Gastroesophageal sphincter (tissue), 4 donors: ENCODE results near the gene DYRK3. TPM values are rescaled to one million over a fixed set of nuclear protein-coding genes. Genes with fewer than 3 reads are reported as not detected.

Experiments used
- ATAC-seq: fragments of 150-250 bp; one replicate; pipeline ENCODE4 v1.9.1; 2016; ENCODE audit warnings: mild to moderate bottlenecking, moderate library complexity
- H3K27ac ChIP-seq, 4 donors: fragments of 200-600 bp; sonication (generic) in 3 of 4; 1 replicate in 3 of 4; 2 replicates in 1 of 4; pipeline ENCODE4 v1.5.1; 2016 to 2019
- H3K27me3 ChIP-seq: fragments of 200-600 bp; sonication (generic); one replicate; pipeline ENCODE4 v1.5.1; 2019
- H3K36me3 ChIP-seq, 2 donors: fragments of 200-600 bp; sonication (generic); one replicate each; pipeline ENCODE4 v1.5.1; 2019; ENCODE audit warnings: control low read depth in 1 of 2
- H3K4me1 ChIP-seq, 3 donors: fragments of 200-600 bp; sonication (generic); 1 replicate in 2 of 3; 2 replicates in 1 of 3; pipeline ENCODE4 v1.5.1; 2016 to 2019; ENCODE audit warnings: control low read depth in 2 of 3
- H3K4me3 ChIP-seq, 2 donors: fragments of 200-600 bp; sonication (generic); one replicate each; pipeline ENCODE4 v1.5.1; 2019; ENCODE audit warnings: mild to moderate bottlenecking in 1 of 2, moderate library complexity in 1 of 2
- H3K9me3 ChIP-seq, 3 donors: fragments of 200-600 bp; sonication (generic); one replicate each; pipeline ENCODE4 v1.5.1; 2017 to 2019; ENCODE audit warnings: control low read depth in 2 of 3
- CTCF ChIP-seq, 4 experiments: fragments of 200-600 bp in 2 of 4; fragments of 450-650 bp in 2 of 4; sonication (generic) in 1 of 4; IDR thresholded peaks; one replicate each; pipeline ENCODE4 v1.5.1; 2017 to 2019; ENCODE audit warnings: antibody characterized with exemption in 4 of 4, mild to moderate bottlenecking in 2 of 4, moderate library complexity in 2 of 4
- EP300 ChIP-seq: sonication (generic); formaldehyde crosslinking; IDR thresholded peaks from one replicate; pipeline ENCODE4 v1.6.1; 2017; ENCODE audit warnings: antibody characterized with exemption, mild to moderate bottlenecking
- POLR2A ChIP-seq, 2 donors: fragments of 450-650 bp; IDR thresholded peaks; one replicate each; pipeline ENCODE4 v1.6.1; 2017; ENCODE audit warnings: antibody characterized with exemption in 2 of 2, mild to moderate bottlenecking in 2 of 2, moderate library complexity in 1 of 2
- POLR2AphosphoS5 ChIP-seq: sonication (generic); formaldehyde crosslinking; IDR thresholded peaks from one replicate; pipeline ENCODE4 v1.6.1; 2017; ENCODE audit warnings: antibody characterized with exemption
- WGBS, 2 donors: methylation state at CpG; one replicate each; pipeline ENCODE4 v1.1.5; 2018; ENCODE audit warnings: low coverage in 1 of 2; 5-methylcytosine and 5-hydroxymethylcytosine counted together
- total RNA-seq, 4 donors: library from RNA; depleted of rRNA; stranded (reverse); fragments of >200 nt; gene quantifications; one replicate each; pipeline ENCODE4 v1.1.0, GENCODE V29; 2016

Gene DYRK3
- total RNA-seq, 4 donors from 2014 or later, result 5.0 to 14.9 (median 8.4) TPM

DNA sequence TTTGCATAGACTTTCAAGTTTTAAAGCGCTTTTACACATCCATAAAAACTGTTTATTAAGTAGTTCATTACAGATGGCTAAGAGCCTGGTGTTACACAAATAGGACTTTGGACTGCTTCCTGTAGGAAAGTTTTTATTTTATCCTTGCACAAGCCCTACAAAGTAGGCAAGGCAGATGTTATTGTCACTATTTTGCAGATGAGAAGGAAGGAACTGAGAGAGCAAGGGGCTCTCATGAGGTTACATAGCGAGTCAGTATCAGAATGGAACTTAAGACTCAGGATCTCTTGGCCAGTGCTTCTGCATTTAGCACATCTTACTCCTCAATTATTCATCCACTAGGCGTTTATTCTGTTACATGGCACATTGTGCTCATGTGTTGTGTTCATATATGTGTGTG lies 46.8 kb downstream of the DYRK3 start:
- Histone ChIP-seq H3K36me3 (no peaks in the 10 kb centered on the region), H3K27me3 (no peaks in the 10 kb centered on the region), H3K4me3 (no peak overlapping the region), H3K27ac (no peak overlapping the region), H3K9me3 (no peaks in the 10 kb centered on the region), H3K4me1 (peaks cover 0 to 18% (median 5%) of the 10 kb centered on the region in 3 donors)
- no peak for ATAC-seq
- 61 to 90% methylated on average over 3 of the region's 3 CpGs for WGBS, 2 donors
- TF ChIP-seq CTCF (IDR thresholded peaks at IDR 0.05) (no peak), EP300 (no peak), POLR2AphosphoS5 (no peak), POLR2A (IDR thresholded peaks at IDR 0.05) (no peak)

- Histone ChIP-seq H3K4me1 (peaks cover 2 to 30% (median 17%) of the 10 kb centered on the region in 3 donors), H3K27ac (no peak overlapping the region), H3K27me3 (no peaks in the 10 kb centered on the region), H3K36me3 (no peaks in the 10 kb centered on the region), H3K9me3 (no peaks in the 10 kb centered on the region), H3K4me3 (no peak overlapping the region)
- 100% methylated on average over 2 of the region's 6 CpGs; no CpG with 5 or more reads in 1 of the 2 donors for WGBS, 2 donors
- TF ChIP-seq EP300 (no peak), POLR2AphosphoS5 (no peak), CTCF (IDR thresholded peaks at IDR 0.05) (no peak), POLR2A (IDR thresholded peaks at IDR 0.05) (no peak)
- ATAC-seq, result no peak
Observed at GRCh38 chr1:206683313-206683712, 48.0 kb downstream of the DYRK3 start.

DNA sequence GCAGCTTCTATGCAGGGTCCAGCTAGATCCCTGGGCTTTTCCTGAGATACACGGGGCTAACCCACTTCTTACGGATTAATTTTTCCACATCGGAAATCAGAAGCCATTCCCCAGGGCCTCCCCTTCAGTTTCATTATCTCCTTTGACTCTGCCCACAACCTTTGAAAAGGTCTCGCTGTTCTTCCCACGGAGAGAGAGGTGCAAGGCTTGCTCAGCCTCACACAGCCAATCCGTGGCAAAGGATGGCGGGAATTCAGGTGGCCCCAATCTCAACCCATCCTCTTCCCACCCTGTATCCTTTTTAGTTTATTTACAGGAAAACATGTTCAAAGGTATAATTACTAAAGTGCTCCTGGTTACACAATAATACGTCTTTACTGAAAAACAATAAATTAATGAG lies 48.7 kb downstream of the DYRK3 start:
- 43 to 63% methylated on average over 3 to 8 of the region's 8 CpGs for WGBS, 2 donors
- TF ChIP-seq POLR2A (IDR thresholded peaks at IDR 0.05) (no peak), POLR2AphosphoS5 (no peak), EP300 (no peak), CTCF (IDR thresholded peaks at IDR 0.05) (no peak)
- H3K36me3 ChIP-seq, result no peaks in the 10 kb centered on the region
- peak overlapping the region; percentile 83 to 87 for H3K4me3 ChIP-seq
- H3K9me3 ChIP-seq, result no peaks in the 10 kb centered on the region
- H3K4me1 ChIP-seq, result peaks cover 2 to 37% (median 23%) of the 10 kb centered on the region in 3 donors
- no peak for ATAC-seq
- H3K27ac ChIP-seq, result peak overlapping the region in 1 of 4 donors; percentile 99
- no peaks in the 10 kb centered on the region for H3K27me3 ChIP-seq

GRCh38 chr1:206684478-206685333 lies 49.4 kb downstream of the DYRK3 start, which contains the start of gene MAPKAPK2:
TSS of gene MAPKAPK2 (plus strand) at chr1:206684905. CDS start at chr1:206685230, 325 bp downstream.
- ATAC-seq, result peak; percentile 87
- WGBS, 2 donors, result 0 to 2% methylated on average over 8 to 14 of the region's 82 CpGs
- H3K27ac ChIP-seq, result peak within 1 kb of the TSS; percentile 94 to 99 (median 98)
- TF ChIP-seq POLR2AphosphoS5 (peak; percentile 64), POLR2A (IDR thresholded peaks at IDR 0.05) (peak; percentile 36 to 57), CTCF (IDR thresholded peaks at IDR 0.05) (no peak)
- no peaks in the 10 kb centered on the region for H3K27me3 ChIP-seq
- peaks cover 2 to 44% (median 28%) of the 10 kb centered on the region in 3 donors for H3K4me1 ChIP-seq
- no peaks in the 10 kb centered on the region for H3K36me3 ChIP-seq
- no peaks in the 10 kb centered on the region for H3K9me3 ChIP-seq
- peak within 1 kb of the TSS; percentile 83 to 87 for H3K4me3 ChIP-seq
